Measurements from ENCODE around the gene EDDM13.
"Not testable (repeated sequence)": the region's sequence is repeated elsewhere in the genome, so short reads cannot be mapped to it uniquely, and the experiment has no call there.

The EDDM13 gene, protein sequence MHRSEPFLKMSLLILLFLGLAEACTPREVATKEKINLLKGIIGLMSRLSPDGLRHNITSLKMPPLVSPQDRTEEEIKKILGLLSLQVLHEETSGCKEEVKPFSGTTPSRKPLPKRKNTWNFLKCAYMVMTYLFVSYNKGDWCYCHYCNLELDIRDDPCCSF

DNA sequence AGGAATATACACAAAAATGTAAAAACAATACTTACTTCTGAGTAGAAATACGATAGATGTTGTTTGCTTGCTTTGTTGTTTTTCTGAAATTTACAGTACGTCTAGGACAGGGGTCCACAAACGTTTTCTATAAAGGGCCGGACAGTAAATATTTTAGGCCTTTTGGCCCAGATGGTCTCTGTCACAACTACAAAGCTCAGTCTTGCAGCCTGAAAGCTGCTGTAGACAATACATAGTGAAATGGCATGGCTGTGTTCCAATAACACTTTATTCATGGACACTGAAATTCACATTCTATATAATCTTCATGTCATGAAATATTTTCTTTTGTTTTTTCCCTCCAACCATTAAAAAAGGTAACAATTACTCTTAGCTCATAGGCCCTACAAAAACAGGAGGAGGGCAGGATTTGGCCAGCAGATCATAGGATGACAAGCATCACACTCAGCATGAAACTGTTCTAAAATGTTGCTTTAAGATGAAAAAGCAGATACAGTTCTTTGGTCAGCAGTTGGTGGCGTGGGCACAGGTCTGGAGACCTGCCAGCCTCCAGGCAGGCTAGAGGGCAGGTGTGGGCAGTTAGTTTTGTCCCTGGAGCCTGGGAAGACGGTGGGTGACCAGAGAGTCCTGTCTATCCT lies at the start of gene EDDM13:
EDDM13 (plus strand) TSS at position 588 of the 638 bp plus-strand sequence. CDS start 87 bp downstream, outside the sequence.
- DNase-seq (ENCODE audit: low read depth in 2 of 2) = no peak

DNA sequence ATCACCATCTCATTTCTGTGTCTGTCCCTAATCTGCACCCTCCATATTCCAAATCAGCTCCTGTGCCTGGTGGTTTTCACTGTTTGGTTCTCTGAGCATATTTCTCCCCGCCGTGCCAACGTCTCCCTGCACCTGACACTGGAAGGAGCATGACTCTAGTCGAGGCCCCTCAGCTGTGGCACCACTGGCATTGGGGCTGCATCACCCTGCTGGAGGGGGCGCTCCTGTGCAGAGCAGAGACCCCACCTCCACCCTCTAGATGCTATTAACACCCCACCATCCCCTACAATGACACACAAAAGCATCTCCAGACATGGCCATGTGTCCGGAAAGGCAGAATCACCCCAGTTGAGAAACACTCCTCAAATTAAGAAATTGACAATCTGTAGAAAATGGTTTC lies 49.6 kb upstream of the EDDM13 start:
- no peak for DNase-seq (ENCODE audit: low read depth in 2 of 2)

DNA sequence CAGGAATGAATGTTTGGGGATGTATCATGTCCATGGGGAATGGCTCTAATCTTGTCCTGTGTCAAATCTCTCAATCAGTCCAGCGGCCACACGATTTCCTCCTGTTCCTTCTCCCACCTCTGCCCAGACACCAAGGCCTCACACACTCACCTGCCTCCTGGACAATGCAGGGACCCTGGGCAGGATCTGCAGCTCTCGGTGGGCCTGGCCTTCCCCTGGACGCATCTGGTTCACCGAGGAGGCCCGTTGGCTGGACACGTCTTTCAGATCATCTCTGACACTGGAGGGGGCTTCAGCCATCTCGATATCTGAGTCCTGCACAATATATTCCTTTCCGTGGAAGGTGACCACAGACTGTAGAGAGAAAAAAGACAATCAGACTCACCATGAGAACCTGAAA lies 49.1 kb upstream of the EDDM13 start:
- no peak for DNase-seq (ENCODE audit: low read depth in 2 of 2)

DNA sequence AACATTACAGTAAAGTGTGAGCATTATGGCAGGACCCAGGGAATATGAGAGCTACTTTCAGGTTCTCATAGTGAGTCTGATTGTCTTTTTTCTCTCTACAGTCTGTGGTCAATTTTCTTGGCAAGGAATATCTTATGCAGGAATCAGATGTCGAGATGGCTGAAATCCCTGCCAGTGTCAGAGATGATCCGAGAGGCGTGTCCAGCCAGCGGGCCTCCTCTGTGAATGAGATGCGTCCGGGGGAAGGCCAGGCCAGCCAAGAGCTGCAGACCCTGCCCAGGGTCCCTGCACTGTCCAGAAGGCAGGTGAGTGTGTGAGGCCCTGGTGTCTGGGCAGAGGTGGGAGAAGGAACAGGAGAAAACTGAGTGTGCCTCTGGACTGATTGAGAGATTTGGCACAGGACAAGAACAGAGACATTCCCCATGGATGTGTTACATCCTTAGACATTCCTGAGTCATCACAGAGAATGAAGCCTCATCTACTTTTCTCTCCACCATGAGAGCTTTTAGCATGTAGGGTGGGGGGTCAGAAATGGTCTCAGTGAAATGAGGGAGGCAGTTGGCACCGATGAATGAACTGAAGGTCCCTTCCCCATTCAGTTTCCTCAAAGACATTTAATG lies 27.3 kb upstream of the EDDM13 start:
- no peak for DNase-seq (ENCODE audit: low read depth in 2 of 2)

DNA sequence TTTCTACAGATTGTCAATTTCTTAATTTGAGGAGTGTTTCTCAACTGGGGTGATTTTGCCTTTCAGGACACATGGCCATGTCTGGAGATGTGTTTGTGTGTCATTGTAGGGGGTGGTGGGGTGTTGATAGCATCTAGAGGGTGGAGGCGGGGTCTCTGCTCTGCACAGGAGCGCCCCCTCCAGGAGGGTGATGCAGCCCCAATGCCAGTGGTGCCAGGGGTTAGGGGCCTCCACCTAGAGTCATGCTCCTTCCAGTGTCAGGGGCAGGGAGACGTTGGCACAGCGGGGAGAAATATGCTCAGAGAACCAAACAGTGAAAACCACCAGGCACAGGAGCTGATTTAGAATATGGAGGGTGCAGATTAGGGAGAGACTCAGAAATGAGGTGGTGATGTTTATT lies 26.8 kb upstream of the EDDM13 start:
- DNase-seq (ENCODE audit: low read depth in 2 of 2) = not testable (repeated sequence)

DNA sequence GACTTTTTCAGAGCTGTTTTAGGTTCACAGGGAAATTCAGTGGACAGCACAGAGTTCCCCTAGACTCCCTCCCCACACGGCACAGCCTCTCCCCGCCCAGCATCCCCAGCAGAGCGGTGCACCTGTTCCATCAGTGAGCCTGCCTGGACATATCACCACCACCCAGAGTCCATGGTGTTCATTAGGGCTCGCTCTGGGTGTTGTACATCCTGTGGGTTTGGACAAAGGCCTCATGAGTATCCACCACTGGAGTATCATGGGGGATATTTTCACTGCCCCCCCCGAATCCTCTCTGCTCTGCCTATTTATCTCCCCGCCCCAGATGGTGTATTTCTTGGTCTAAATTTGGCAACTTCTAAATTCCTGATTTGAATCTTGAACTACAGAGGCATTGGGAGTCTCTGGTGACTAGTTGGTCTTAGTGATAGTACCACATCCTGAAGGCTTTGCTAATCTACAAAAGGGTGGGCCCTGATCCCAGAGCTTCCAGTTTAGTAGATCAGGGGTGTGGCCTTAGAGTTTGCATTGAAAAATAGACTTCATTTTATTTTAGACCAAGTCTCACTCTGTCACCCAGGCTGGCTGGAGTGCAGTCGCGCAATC lies 23.7 kb upstream of the EDDM13 start:
- not testable (repeated sequence) for DNase-seq (ENCODE audit: low read depth in 2 of 2)

DNA sequence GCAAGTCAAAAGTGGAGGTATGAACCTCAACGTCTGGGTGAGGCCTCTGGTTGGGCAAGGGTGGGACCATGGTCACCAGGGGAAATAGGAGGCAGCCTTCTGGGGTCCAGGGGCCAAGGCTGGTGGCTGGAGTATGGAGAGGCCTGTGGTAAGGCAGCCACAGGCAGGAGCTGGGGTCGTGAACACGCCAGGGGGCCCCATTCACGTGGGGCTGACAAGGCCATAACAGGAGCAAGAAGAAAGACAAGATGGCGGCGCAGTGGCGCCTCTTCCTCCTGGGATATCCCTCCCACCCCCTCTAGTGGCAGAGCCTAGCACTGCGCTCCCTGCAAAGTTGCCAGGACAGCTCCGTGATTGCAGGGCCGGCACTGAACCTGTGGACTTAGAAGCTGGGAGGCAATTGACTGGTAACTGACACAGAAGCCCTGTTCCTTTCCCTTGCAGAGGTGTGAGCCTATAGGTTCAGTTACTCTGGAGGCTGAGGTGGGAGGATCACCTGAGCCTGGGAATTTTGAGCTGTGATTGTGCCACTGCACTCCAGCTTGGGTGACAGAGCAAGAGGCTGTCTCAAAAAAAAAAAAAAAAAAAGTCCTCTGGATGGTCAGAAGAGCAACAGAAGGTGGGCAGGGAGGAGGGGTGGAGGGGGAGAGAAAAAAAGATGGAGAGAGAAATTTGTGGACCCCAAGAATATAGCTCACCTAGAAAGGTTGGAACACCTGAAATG lies 19.7 kb upstream of the EDDM13 start:
- DNase-seq (ENCODE audit: low read depth in 2 of 2) = peak; percentile 65 to 72

DNA sequence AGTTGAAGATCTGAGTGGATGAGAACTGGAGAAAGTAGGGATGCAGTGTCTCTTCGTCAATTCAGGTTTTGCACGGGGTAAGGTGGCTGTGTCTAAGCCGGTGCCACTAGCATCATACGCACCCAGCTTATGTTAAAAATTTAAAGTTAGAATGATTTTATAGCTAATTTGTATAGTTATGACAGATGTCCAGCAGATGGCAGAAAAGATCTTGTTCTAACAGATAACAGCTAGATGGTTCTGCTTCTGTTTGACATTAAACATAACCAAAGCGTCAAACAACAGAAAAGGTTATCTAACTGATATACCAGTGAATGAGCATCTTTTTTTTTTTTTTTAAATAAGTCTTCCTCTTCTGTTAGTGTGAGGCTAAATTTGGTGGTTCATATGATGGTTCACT lies 18.8 kb upstream of the EDDM13 start:
- DNase-seq (ENCODE audit: low read depth in 2 of 2) = no peak

DNA sequence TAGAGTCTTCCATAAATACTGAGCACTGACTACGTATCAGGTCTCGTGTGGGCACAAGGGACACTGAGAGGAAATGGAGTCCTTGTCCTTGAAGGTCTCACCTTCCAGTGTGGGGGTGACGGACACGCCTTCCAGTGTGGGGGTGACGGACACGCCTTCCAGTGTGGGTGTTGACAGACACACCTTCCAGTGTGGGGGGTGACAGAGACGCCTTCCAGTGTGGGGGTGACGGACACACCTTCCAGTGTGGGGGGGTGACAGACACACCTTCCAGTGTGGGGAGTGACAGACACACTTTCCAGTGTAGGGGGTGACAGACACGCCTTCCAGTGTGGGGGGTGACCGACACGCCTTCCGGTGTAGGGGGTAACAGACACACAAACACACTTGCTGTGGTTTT lies 14.3 kb upstream of the EDDM13 start:
- no peak for DNase-seq (ENCODE audit: low read depth in 2 of 2)

DNA sequence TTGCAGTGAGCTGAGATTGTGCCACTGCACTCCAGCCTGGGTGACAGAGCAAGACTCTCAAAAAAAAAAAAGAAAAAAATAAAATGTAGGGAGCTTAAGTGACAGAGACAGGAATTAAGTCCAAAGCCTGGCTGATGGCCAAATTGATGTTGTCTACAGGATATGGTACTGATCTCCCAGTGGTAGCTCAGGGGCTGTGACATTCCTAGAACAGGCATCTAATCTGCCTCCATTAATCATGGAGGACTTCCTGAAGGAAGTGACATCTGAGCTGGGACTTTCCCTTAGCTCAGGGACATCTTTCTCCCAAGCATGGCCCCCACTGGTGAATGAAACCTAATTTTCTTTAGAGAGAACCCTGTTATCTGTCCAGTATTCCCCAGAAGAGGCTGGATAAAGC lies 11.4 kb upstream of the EDDM13 start:
- no peak for DNase-seq (ENCODE audit: low read depth in 2 of 2)

DNA sequence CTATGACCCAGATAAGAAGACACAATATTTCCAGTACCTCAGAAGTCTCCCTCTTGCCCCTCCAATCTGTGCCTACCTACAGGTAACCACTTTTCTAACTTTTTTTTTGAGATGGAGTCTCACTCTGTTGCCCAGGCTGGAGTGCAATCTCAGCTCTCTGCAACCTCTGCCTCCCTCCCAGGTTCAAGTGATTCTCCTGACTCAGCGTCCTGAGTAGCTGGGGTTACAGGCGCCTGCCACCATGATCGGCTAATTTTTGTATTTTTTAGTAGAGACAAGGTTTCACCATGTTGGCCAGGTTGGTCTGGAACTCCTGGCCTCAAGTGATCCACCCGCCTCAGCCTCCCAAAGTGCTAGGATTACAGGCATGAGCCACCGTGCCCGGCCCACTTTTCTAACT lies 10.6 kb upstream of the EDDM13 start:
- DNase-seq (ENCODE audit: low read depth in 2 of 2) = not testable (repeated sequence)

DNA sequence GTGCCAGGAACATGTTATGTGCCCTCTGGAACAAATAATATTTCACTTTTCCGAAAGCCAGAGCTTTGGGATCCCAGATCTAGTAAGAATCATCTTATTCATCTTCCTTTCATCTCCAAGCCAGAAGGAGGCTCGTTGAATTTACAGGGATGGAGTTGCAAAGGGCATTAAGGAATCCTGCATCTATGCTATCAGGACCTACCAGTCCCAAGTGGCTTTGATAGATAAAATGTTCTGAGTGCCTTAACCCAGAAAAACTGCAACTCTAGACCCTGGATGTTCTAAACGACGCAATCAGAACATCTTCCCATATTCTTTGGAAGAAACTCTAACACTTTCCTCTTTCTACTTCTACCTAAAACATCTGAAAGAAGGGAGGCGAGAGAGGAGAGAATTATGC lies 9.2 kb upstream of the EDDM13 start:
- DNase-seq (ENCODE audit: low read depth in 2 of 2) = no peak

DNA sequence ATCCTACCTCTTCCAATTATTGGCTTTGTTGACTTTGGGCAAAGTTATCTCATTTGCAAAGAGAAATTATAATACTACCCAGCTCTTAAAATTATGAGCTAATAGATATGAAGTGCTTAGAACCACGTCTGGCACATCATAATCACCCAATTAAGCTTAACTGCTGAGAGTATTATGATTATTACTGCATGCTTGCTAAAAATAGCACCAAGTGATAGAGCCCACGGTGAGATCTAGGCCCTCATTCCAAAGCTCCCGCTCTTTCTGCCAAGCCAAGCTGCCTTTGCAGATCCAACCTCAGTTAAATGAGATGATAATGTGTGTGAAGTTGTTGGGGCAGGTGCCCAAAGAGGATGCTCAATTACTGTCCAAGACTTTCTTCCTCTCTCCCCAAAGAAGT lies 6.5 kb upstream of the EDDM13 start:
- DNase-seq (ENCODE audit: low read depth in 2 of 2) = no peak

DNA sequence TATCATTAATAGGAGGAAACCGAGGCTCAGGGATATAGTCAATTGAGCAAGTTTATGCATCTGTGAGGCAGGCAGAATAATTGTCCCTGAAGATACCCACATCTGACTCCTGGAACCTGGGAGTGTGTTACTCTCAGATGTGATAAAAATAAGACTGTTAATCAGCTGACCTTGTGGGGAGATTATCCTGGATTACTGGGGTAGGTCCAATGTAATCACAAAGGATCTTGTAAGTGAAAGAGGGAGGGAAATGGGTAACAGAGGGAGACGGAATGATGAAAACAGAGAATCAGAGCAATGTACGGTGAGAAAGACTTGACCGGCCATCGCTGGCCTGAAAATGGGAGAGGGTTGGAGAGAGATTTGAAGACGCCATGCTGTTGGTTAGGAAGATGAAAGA lies 3.2 kb upstream of the EDDM13 start:
- no peak for DNase-seq (ENCODE audit: low read depth in 2 of 2)

DNA sequence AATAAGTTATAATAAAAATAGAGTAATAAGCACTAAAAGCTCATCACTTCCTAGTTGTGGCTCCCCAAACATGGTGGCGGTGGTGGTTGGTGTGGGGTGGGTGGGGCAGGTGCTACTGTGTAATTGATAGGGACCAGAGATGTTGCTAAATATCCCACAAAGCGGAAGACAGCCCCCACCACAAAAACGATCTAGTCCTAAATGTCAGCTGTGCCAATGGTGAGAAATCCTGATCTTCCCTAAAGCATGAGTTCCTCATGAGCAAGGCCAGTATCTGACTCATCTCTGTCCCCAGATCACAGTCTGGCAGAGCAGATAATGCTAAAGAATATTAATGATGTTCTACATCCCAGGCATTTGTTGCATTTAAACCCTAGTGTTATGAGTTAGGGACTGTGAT lies 1.9 kb upstream of the EDDM13 start:
- no peak for DNase-seq (ENCODE audit: low read depth in 2 of 2)

DNA sequence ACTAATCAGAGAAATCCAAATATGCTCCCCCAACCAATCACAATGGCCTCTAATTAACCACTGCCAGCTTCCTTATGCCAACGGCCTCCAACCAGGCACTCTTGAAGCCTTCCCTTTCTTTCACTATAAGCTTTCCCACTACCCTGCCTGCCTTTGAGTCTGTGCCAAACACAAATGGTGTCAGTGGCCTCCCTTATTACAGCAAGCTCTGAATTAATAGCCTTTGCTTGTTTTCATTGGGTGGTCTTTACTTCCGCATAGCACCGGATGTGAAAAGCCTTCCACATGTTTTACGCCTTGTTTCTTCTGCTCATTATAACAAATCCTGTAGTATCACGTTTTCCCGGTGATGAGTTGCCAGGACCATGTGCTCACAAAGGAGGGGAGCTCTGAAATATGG lies 1.4 kb upstream of the EDDM13 start:
- DNase-seq (ENCODE audit: low read depth in 2 of 2) = no peak

DNA sequence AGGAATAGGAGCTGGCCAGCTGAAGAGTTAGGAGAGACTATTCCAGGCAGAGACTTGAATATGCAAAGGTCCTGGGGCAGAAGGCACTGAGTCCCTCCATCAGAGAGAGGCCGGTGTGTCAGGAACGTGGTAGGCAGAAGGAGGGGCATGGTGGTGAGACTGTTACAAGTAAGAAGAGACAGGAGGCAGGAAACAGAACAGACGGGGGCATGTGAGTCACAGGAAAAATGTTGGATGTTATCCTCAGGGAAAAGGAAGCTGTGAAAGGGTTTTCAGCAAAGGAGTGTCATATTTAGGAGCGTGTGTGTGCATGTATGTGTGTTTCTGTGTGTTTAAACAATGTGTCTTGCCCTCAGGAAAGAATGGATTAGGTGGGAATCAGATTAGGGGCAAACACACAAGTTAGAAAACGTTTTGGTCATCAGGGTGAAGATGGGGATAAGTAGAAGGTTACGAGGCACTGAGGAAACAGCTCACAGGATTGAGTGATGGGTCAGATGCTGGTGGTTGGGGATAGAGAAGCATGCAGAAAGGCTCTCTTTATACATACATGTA lies 1.1 kb downstream of the EDDM13 start:
- no peak for DNase-seq (ENCODE audit: low read depth in 2 of 2)

DNA sequence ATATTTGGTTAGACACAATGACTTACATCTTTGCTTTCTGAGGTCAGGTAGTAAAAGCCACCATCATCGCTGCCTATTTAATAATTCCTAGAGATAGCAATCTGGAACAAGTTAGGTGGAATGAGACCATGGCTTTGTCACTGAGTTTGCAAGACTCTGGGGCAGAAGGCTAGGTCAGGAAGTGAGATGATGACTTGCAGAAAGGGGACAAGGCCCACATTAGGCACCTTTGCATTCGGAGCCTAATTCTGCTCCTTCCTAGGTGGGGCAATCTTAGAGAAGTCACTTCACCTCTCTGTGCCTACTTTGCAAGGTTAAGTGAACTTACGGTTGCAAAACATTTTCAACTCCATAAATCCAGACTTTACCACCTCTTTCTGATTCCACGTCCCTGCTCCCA lies 10.3 kb downstream of the EDDM13 start:
- no peak for DNase-seq (ENCODE audit: low read depth in 2 of 2)

DNA sequence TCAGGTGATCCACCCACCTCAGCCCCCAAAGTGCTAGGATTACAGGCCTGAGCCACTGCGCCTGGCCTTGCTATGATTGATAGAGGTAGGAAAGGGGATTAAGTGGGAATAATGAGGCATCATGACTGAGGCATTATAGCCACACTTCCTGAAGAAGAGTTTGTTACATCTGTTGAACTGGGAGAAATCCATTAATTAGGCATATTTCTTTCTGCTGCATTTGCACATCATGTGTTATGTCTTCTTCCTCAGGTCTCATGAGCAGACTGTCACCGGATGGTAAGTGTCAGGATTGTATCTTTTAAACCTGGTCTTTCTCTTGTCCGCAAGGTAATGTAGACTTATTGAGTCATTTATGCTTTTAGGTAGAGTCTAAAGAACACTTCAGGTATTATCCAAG lies 12.2 kb downstream of the EDDM13 start:
- no peak for DNase-seq (ENCODE audit: low read depth in 2 of 2)

DNA sequence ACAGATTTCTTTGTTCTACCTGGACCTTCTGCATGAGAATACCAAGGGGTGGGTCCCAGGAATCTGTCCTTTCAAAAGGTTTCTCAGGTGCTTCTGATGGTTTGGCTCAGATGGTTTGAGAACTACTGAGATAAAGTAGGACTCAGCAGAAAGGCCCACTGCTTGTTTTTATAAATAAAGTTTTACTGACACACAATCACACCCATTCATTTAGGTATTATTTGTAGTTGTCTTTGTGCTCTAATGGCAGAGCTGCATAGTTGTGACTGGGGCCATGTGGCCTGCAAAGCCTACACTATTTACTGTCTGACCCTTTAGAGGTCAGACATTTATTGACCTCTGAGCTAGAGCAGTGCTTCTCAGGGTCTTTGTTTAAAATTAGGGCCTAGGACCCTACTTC lies 17.6 kb downstream of the EDDM13 start:
- DNase-seq (ENCODE audit: low read depth in 2 of 2) = no peak

DNA sequence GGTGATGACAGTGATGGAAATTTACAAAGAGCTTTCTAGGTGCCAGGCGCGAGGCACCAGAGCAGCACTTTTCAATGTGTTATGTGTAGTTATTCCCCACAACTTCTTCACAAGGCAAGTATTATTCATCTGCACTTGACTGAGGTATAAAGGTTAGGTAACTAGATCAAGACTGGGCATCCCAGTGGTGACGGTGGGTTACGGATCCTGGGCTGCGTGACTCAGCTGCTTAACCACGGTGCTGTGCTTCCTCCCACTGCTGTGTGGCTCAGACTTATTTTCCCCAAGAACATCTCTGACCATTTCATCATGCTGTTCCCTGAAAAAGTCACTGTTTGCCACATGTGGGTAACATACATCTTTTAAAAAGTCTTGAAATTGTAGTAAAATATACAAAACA lies 19.3 kb downstream of the EDDM13 start:
- DNase-seq (ENCODE audit: low read depth in 2 of 2) = peak in 1 of 2 donors; percentile 32

DNA sequence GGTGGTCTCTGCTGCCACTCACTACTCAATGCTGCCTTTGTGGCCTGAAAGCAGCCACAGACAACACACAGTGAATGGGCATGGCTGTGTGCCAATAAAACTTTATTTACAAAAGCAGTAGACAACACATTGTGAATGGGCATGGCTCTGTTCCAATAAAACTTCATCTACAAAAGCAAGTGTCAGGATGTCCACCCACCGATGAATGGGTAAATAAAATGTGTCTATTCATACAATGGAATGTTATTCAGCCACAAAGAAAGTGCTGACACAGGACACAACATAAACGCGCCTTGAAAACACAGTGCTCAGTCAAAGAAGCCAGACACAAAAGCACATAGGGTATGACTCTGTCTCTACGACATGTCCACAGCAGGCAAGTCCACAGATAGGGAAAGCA lies 22.0 kb downstream of the EDDM13 start:
- no peak for DNase-seq (ENCODE audit: low read depth in 2 of 2)

Measured in stimulated activated CD8-positive, alpha-beta memory T cell treated with anti-CD3 and anti-CD28 coated beads, Interleukin-2, amount 100 ng/mL, for 48 hours (primary cell).